GM10266 (cell line): ENCODE results near the gene CFAP77.

ENCODE experiments used
- DNase-seq: peaks from one replicate; pipeline ENCODE4 v3.0.0; 2012; ENCODE audit errors: extremely low spot score
- TF ChIP-seq, protein P1 (sequence below): IDR thresholded peaks from 2 replicates; pipeline ENCODE4 v1.5.1; 2012; ENCODE audit warnings: mild to moderate bottlenecking, low read depth; ENCODE audit not compliant: control insufficient read depth, insufficient read depth; ENCODE audit errors: missing control alignments

The CFAP77 gene

DNA sequence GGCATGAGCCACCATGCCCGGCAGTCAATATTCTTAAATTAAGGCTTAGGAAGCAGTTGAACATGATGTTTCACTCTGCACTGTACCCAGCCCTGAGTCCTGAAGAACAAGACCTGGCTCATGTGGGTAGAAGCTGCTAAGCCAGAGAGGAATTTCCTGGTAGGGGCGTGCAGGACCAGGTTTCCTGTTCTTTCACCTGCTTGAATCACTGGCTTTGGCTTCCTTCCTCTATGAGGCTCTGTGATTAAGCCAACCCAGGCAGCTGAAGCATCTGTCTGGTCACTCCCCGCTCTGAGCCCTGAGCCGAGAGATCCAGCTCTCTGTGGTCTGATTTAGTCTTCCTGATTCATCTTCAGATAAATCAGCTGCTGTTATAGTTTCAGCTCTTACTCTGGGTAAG is 29.1 kb downstream of the CFAP77 start:
- TF ChIP-seq, protein P1, sequence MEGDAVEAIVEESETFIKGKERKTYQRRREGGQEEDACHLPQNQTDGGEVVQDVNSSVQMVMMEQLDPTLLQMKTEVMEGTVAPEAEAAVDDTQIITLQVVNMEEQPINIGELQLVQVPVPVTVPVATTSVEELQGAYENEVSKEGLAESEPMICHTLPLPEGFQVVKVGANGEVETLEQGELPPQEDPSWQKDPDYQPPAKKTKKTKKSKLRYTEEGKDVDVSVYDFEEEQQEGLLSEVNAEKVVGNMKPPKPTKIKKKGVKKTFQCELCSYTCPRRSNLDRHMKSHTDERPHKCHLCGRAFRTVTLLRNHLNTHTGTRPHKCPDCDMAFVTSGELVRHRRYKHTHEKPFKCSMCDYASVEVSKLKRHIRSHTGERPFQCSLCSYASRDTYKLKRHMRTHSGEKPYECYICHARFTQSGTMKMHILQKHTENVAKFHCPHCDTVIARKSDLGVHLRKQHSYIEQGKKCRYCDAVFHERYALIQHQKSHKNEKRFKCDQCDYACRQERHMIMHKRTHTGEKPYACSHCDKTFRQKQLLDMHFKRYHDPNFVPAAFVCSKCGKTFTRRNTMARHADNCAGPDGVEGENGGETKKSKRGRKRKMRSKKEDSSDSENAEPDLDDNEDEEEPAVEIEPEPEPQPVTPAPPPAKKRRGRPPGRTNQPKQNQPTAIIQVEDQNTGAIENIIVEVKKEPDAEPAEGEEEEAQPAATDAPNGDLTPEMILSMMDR = no peak
- DNase-seq = no peak

DNA sequence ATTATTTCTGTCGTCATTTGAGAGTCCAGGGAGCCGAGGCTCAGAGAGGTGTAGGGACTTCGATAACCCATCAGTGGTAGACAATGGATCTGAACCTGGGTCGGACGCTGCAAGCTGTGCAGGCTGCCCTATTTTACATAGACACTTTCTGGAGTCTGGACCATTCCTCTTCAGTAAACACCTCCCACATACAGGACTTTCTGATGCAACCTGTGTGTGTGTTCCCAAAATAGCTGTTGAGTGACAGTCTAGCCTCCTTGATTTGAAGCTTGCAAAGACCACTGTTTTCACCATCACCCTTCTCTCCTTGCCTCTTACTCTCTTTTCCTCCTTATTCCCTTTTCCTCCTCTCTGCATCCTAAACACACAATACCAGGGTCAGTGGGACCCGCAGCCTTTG is 30.7 kb downstream of the CFAP77 start:
- TF ChIP-seq, protein P1 = no peak
- no peak for DNase-seq

DNA sequence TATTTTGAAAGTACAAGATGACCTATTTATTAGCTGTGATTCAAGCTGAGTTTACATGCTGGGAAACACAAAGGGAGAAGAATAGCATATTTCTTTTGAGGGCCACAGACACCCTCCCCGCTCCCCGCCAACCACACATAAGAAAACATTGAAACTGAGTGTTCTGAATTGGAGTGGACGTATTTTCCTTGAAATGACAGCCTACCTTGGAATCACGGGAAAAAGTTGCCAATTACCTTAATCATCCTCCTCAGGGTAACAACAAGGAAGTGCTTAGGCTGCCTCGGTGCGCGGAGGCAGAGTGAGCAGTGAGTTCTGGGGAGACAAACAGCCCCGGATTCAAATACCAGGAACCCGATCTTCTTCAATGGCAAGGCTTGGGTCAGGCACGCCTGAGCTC is 31.4 kb downstream of the CFAP77 start:
- TF ChIP-seq, protein P1 = no peak
- DNase-seq = no peak

DNA sequence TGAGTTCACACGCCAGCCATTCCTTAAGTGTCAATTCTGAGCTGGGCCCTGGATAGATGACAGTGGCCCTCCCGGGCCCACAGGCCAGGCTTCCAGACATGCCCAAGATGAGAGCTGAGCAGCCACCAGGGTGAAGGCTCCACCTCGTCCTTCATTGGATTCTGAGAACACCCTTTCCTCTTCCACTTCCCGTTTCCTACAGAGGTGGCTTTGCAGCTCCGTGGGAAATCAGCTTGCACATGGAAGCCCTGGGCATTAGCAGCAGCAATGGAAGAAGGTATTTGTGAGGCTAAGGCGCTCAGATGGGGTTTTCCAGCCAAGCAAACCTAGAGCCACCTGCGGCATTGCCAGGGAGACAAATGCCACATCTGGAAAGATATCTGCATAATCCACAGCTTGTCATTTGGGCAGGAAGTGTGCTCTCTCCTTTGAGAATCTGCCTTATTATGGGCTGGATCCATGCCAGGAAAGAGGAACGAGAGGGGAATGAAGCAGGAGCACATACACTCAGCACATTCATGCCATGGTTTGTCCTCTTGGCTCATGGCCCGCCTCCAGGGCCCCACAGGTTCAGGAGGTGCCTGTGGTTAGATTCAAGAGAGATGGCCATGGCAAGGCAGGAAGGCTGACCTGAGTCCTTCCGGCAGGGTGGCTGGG is 34.1 kb downstream of the CFAP77 start:
- TF ChIP-seq, protein P1 = no peak
- DNase-seq = no peak

DNA sequence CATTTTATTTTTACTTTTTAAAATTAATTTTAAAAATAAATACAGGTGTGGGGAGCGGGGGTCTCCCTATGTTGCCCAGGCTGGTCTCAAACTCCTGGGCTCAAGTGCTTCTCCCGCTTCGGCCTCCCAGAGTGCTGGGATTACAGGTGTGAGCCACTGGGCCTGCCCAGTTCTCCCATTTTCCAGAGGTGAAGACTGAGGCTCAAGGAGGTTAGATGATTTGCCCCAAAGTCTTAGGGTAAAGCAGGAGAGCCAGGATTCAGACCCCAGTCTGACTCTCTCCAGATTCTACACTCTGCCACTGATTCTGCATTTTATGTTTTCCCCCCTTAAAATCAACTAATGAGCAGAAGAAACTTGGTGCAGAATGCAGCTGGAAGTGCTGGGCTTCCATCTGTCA is 36.9 kb downstream of the CFAP77 start:
- TF ChIP-seq, protein P1 = no peak
- no peak for DNase-seq

DNA sequence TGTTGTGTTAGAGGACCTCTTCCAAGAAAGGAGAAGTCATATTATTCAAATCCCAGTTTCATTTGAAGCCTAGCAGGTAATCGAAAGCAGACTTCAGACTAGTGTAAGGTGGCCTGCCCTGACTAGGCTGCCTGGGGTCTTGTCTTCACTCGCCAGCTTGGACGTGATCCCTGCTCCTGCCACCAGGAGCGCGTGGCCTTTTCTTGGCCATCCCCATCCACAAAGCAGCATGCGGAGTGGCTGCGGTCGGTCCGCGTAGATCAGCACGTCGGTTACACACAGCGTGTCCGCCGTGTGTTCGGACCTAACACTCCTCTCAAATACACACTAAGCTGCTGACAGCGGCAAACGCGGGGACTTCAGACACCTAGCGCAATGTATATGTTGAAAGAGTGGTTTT is 37.3 kb downstream of the CFAP77 start:
- no peak for DNase-seq
- TF ChIP-seq, protein P1 = no peak

DNA sequence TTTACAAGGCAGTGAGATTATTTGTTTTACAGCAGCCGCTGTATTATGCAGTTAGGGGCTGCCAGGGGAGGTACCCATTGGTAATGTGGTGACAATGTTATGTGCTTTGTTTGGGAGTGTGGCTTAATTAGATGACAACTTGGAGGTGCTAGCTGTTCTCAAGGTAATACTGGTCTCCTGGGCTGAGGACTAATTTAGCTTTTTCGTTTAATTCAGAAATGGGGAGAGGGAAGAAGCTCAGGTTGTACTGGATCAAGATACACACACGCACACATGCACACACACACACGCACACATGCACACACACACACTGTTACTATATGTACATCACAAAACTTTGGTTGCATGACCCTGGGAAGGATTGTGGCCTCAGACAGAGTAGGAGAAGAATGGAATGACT is 37.9 kb downstream of the CFAP77 start:
- DNase-seq = no peak
- TF ChIP-seq, protein P1 = no peak
